ENCODE measurements around the gene NDRG4.

Gene NDRG4

GRCh38 chr16:58455750-58456149 lies 44.2 kb upstream of the NDRG4 start:
- DNase-seq (ENCODE audit: insufficient read length, low spot score) = no peak
- FAIRE-seq = no peak
- TF ChIP-seq, protein P1, sequence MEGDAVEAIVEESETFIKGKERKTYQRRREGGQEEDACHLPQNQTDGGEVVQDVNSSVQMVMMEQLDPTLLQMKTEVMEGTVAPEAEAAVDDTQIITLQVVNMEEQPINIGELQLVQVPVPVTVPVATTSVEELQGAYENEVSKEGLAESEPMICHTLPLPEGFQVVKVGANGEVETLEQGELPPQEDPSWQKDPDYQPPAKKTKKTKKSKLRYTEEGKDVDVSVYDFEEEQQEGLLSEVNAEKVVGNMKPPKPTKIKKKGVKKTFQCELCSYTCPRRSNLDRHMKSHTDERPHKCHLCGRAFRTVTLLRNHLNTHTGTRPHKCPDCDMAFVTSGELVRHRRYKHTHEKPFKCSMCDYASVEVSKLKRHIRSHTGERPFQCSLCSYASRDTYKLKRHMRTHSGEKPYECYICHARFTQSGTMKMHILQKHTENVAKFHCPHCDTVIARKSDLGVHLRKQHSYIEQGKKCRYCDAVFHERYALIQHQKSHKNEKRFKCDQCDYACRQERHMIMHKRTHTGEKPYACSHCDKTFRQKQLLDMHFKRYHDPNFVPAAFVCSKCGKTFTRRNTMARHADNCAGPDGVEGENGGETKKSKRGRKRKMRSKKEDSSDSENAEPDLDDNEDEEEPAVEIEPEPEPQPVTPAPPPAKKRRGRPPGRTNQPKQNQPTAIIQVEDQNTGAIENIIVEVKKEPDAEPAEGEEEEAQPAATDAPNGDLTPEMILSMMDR (IDR thresholded peaks at IDR 0.05; ENCODE audit: insufficient read depth, missing control alignments) = no peak

DNA sequence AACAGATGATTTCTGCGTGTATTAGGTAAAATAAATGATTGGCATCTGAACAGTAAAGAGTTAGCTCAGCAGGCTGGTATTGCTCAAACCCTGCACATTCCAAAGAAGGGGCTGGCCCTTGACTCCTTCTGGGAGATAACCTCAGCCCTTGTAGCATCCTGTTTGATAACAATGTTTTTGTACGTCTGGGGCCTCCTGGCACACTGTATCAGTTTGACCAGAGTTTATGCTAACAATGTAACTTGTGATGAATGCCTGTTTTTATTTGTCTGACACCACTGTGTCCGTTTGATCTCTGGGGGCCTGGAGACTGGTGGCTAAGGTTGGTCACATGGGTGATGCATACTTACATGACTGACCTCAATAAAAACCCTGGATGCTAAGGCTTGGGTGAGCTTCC lies 43.8 kb upstream of the NDRG4 start:
- FAIRE-seq = no peak
- TF ChIP-seq, protein P1 (IDR thresholded peaks at IDR 0.05; ENCODE audit: insufficient read depth, missing control alignments) = no peak
- DNase-seq (ENCODE audit: insufficient read length, low spot score) = no peak

DNA sequence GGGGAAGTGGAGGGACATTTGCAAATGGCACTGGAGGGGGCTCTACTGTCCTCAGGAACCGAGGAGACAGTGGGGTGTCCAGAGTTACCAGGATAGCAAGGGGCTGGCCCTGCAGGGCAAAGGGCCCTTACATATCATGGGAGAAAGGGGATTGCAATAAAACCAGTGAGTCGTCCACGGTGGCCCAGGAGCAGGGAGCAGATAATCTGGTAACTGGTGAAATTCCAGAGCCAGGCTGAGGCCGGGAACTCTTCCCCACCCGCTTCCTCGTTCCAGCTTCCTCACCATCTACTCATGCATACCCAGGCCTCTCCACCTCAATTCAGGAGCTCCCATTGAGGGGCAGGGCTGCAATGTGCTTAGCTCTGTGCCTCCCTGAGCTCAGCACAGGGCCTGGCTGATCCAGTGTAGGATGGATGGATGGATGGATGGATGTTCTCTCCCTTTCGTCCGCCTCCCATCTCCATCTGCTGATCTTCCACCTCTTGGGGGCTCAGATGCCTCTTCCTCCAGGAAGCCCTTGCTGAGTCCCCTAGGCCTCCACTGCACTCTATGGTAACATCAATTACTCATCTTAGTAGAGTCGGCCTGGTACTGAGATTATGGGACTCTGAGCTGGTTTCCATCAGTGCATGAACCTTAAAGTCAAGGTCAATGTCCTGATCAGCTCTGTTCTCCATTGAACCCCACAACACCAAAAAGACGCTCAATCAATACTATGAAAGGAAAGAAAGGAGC lies 41.2 kb upstream of the NDRG4 start:
- TF ChIP-seq, protein P1 (IDR thresholded peaks at IDR 0.05; ENCODE audit: insufficient read depth, missing control alignments) = no peak
- DNase-seq (ENCODE audit: insufficient read length, low spot score) (no peak), FAIRE-seq (no peak)

GRCh38 chr16:58459344-58460218 lies 40.4 kb upstream of the NDRG4 start:
- no peak for DNase-seq (ENCODE audit: insufficient read length, low spot score)
- FAIRE-seq = no peak
- TF ChIP-seq, protein P1 (IDR thresholded peaks at IDR 0.05; ENCODE audit: insufficient read depth, missing control alignments) = no peak

GRCh38 chr16:58460219-58460610 lies 39.7 kb upstream of the NDRG4 start:
- DNase-seq (ENCODE audit: insufficient read length, low spot score) (no peak), FAIRE-seq (no peak)
- TF ChIP-seq, protein P1 (IDR thresholded peaks at IDR 0.05; ENCODE audit: insufficient read depth, missing control alignments) = no peak

GRCh38 chr16:58461056-58461455 lies 38.9 kb upstream of the NDRG4 start:
- TF ChIP-seq, protein P1 (IDR thresholded peaks at IDR 0.05; ENCODE audit: insufficient read depth, missing control alignments) = no peak
- FAIRE-seq (no peak), DNase-seq (ENCODE audit: insufficient read length, low spot score) (no peak)

DNA sequence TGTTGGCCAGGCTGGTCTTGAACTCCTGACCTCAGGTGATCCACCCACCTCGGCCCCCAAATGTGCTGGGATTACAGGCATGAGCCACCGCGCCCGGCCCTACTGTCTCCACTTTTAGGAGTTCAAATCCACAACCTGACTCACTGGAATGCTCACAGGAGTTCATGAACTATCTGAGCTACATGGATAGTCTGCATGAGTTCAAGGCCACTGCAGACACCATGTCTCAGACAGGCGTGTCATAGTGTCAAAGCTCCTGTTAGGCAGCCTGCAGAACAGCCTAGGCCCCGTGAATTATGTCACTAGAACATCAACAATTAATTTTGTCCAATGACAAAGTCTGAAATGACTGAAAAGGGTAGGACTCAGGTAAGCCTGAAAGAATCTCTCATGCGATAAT lies 38.3 kb upstream of the NDRG4 start:
- FAIRE-seq (no peak), DNase-seq (ENCODE audit: insufficient read length, low spot score) (no peak)
- TF ChIP-seq, protein P1 (IDR thresholded peaks at IDR 0.05; ENCODE audit: insufficient read depth, missing control alignments) = no peak
